ENCODE data around the gene ARAF. TPM values are rescaled to one million over a fixed set of nuclear protein-coding genes. Genes with fewer than 3 reads are reported as not detected.

The ARAF gene
- polyA plus RNA-seq, 2 of the 4 experiments (the other 2 are of a cell fraction) = 37.9 to 49.0 TPM

DNA sequence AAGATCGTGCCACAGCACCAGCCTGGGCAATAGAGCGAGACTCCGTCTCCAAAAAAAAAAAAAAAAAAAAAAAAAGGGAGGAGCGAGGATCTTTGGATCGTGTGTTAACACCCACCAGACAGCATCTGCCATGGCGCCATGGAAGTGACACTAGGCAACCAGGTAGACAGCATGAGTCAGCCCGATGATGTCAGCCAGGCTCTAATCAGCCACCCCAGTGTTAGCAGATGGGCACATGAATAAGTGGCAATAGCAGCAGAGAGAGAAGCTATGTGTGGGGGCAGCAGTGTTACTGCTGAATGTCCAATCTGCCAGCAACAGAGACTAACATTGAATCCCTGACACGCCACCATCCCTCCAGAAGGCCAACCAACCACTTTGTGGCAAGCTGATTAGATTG lies 52.1 kb downstream of the ARAF start:
- no peak for FAIRE-seq
- no peak overlapping the region for H3K4me3 ChIP-seq
- no peak for TF ChIP-seq CBX2 (IDR thresholded peaks at IDR 0.05; ENCODE audit: borderline replicate concordance, low read depth)
- TF ChIP-seq, protein P1, sequence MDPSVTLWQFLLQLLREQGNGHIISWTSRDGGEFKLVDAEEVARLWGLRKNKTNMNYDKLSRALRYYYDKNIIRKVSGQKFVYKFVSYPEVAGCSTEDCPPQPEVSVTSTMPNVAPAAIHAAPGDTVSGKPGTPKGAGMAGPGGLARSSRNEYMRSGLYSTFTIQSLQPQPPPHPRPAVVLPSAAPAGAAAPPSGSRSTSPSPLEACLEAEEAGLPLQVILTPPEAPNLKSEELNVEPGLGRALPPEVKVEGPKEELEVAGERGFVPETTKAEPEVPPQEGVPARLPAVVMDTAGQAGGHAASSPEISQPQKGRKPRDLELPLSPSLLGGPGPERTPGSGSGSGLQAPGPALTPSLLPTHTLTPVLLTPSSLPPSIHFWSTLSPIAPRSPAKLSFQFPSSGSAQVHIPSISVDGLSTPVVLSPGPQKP (IDR thresholded peaks at IDR 0.05; ENCODE audit: low read depth, low read length) = no peak
- TF ChIP-seq JUN (IDR thresholded peaks at IDR 0.05) = no peak
- TF ChIP-seq POLR2A (IDR thresholded peaks at IDR 0.05; ENCODE audit: low read length) = no peak
- no peak for TF ChIP-seq SREBF2 (IDR thresholded peaks at IDR 0.05)
- no peak for TF ChIP-seq HOXB13 (CRISPR knock-in tag; IDR thresholded peaks at IDR 0.05; ENCODE audit: low read depth)
- no peak for TF ChIP-seq CBX8 (IDR thresholded peaks at IDR 0.05)
- TF ChIP-seq PHF8 (IDR thresholded peaks at IDR 0.05; ENCODE audit: borderline replicate concordance, low read depth) = no peak
- TF ChIP-seq, protein P2, sequence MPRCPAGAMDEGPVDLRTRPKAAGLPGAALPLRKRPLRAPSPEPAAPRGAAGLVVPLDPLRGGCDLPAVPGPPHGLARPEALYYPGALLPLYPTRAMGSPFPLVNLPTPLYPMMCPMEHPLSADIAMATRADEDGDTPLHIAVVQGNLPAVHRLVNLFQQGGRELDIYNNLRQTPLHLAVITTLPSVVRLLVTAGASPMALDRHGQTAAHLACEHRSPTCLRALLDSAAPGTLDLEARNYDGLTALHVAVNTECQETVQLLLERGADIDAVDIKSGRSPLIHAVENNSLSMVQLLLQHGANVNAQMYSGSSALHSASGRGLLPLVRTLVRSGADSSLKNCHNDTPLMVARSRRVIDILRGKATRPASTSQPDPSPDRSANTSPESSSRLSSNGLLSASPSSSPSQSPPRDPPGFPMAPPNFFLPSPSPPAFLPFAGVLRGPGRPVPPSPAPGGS (IDR thresholded peaks at IDR 0.05) = no peak
- TF ChIP-seq RNF2 (IDR thresholded peaks at IDR 0.05; ENCODE audit: borderline replicate concordance, low read depth) = no peak
- TF ChIP-seq ZC3H11A (IDR thresholded peaks at IDR 0.05) = no peak
- TF ChIP-seq HOXB5 (CRISPR knock-in tag; IDR thresholded peaks at IDR 0.05) = no peak
- no peak for TF ChIP-seq EHMT2 (IDR thresholded peaks at IDR 0.05; ENCODE audit: low read depth)
- no peak for TF ChIP-seq MYC (IDR thresholded peaks at IDR 0.05; ENCODE audit: borderline replicate concordance, low read length)
- H3K4me1 ChIP-seq = no peaks in the 10 kb centered on the region
- H3K4me2 ChIP-seq = no peak overlapping the region
- 22% methylated on average over 8 of the region's 8 CpGs for WGBS (ENCODE audit: missing lambda C conversion rate)
- ChIA-PET POLR2A (interaction anchor here (1.0 kb wide), 1 partner anchor 10 kb away, joined by 3 read pairs; no protein-coding TSS in a partner anchor), CTCF (interaction anchor here (1.2 kb wide), 1 partner anchor 72 kb away, joined by 4 read pairs; no protein-coding TSS in a partner anchor)
- DNase-seq (ENCODE audit: low read depth in 1 of 2, low spot score in 1 of 2) = no peak
- no peaks in the 10 kb centered on the region for H3K9me3 ChIP-seq
- H3K27ac ChIP-seq = no peak overlapping the region
- ATAC-seq = no peak

DNA sequence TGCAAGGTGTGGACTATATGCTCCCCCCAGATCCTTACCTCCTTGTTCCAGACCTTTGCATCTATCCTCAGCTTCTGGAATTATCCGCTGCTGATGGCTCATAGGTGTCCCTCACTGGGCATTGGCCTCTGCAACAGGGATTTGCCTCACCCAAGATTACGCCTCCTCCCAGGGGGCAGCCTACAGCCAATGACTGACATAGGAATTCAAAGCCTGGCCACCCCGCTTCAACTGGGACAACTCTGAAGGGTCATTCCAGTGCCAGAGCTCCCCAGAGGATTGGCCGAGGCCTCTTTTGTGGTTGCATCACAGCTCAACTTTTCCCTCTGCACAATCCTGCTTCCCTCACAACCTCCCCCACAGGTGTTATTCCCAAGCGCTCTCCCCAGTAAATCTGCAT lies 53.6 kb downstream of the ARAF start:
- Histone ChIP-seq H3K4me1 (no peaks in the 10 kb centered on the region), H3K4me3 (no peak overlapping the region), H3K9me3 (no peaks in the 10 kb centered on the region), H3K27ac (no peak overlapping the region), H3K4me2 (no peak overlapping the region)
- FAIRE-seq (no peak), DNase-seq (ENCODE audit: low read depth in 1 of 2, low spot score in 1 of 2) (no peak), ATAC-seq (no peak)
- POLR2A ChIA-PET = no interaction called here
- CTCF ChIA-PET = interaction anchor here (0.6 to 1.3 kb wide), 2 partner anchors 32 to 1029 kb away, joined by 3 read pairs; partner anchors contain the start of gene TIMP1
- WGBS (ENCODE audit: missing lambda C conversion rate) = 50% methylated on average over 5 of the region's 5 CpGs
- TF ChIP-seq EHF (CRISPR knock-in tag; IDR thresholded peaks at IDR 0.05) (no peak), TFCP2L1 (CRISPR knock-in tag; IDR thresholded peaks at IDR 0.05) (no peak), FOSB (CRISPR knock-in tag; IDR thresholded peaks at IDR 0.05) (no peak), EHMT2 (IDR thresholded peaks at IDR 0.05; ENCODE audit: low read depth) (no peak), RAD21 (conservative IDR thresholded peaks at IDR 0.05 in 1 of 2, IDR thresholded peaks at IDR 0.05 in 1 of 2) (no peak), HOXB13 (CRISPR knock-in tag; IDR thresholded peaks at IDR 0.05; ENCODE audit: low read depth) (no peak), CBX8 (IDR thresholded peaks at IDR 0.05) (no peak), FOSL2 (IDR thresholded peaks at IDR 0.05) (no peak), FOSL2 (CRISPR knock-in tag; IDR thresholded peaks at IDR 0.05) (no peak), BHLHE40 (IDR thresholded peaks at IDR 0.05; ENCODE audit: low read depth, low read length) (no peak), ESRRA (IDR thresholded peaks at IDR 0.05; ENCODE audit: borderline replicate concordance, low read length) (no peak), HOXB5 (CRISPR knock-in tag; IDR thresholded peaks at IDR 0.05) (no peak), GATA3 (IDR thresholded peaks at IDR 0.05; ENCODE audit: borderline replicate concordance) (no peak), CEBPB (IDR thresholded peaks at IDR 0.05) (no peak), SMC3 (IDR thresholded peaks at IDR 0.05) (no peak)
- TF ChIP-seq, protein P2 (IDR thresholded peaks at IDR 0.05) = no peak
- TF ChIP-seq, protein P3, sequence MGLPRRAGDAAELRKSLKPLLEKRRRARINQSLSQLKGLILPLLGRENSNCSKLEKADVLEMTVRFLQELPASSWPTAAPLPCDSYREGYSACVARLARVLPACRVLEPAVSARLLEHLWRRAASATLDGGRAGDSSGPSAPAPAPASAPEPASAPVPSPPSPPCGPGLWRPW (IDR thresholded peaks at IDR 0.05) = no peak
- TF ChIP-seq, protein P4, sequence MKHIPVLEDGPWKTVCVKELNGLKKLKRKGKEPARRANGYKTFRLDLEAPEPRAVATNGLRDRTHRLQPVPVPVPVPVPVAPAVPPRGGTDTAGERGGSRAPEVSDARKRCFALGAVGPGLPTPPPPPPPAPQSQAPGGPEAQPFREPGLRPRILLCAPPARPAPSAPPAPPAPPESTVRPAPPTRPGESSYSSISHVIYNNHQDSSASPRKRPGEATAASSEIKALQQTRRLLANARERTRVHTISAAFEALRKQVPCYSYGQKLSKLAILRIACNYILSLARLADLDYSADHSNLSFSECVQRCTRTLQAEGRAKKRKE (CRISPR knock-in tag; IDR thresholded peaks at IDR 0.05; ENCODE audit: low read depth) = no peak
- TF ChIP-seq, protein P1 (IDR thresholded peaks at IDR 0.05; ENCODE audit: low read depth, low read length) = no peak
- TF ChIP-seq, protein P5, sequence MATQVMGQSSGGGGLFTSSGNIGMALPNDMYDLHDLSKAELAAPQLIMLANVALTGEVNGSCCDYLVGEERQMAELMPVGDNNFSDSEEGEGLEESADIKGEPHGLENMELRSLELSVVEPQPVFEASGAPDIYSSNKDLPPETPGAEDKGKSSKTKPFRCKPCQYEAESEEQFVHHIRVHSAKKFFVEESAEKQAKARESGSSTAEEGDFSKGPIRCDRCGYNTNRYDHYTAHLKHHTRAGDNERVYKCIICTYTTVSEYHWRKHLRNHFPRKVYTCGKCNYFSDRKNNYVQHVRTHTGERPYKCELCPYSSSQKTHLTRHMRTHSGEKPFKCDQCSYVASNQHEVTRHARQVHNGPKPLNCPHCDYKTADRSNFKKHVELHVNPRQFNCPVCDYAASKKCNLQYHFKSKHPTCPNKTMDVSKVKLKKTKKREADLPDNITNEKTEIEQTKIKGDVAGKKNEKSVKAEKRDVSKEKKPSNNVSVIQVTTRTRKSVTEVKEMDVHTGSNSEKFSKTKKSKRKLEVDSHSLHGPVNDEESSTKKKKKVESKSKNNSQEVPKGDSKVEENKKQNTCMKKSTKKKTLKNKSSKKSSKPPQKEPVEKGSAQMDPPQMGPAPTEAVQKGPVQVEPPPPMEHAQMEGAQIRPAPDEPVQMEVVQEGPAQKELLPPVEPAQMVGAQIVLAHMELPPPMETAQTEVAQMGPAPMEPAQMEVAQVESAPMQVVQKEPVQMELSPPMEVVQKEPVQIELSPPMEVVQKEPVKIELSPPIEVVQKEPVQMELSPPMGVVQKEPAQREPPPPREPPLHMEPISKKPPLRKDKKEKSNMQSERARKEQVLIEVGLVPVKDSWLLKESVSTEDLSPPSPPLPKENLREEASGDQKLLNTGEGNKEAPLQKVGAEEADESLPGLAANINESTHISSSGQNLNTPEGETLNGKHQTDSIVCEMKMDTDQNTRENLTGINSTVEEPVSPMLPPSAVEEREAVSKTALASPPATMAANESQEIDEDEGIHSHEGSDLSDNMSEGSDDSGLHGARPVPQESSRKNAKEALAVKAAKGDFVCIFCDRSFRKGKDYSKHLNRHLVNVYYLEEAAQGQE (IDR thresholded peaks at IDR 0.05) = no peak

Measured in A549 (cell line).